IPS-18c (cell line): ENCODE data around the gene CLEC18A.
"Not testable (repeated sequence)": the region's sequence is repeated elsewhere in the genome, so short reads cannot be mapped to it uniquely, and the experiment has no call there.

ENCODE experiments used
- H3K4me3 ChIP-seq: 2 replicates; pipeline ENCODE4 v1.7.0; 2013; ENCODE audit warnings: low read depth, mild to moderate bottlenecking, low read length, moderate library complexity; ENCODE audit not compliant: insufficient read depth
- H3K9me3 ChIP-seq: one replicate; pipeline ENCODE4 v1.6.1; 2013; ENCODE audit warnings: mild to moderate bottlenecking, low read length, moderate library complexity; ENCODE audit not compliant: control insufficient read depth, insufficient read depth

Gene CLEC18A

DNA sequence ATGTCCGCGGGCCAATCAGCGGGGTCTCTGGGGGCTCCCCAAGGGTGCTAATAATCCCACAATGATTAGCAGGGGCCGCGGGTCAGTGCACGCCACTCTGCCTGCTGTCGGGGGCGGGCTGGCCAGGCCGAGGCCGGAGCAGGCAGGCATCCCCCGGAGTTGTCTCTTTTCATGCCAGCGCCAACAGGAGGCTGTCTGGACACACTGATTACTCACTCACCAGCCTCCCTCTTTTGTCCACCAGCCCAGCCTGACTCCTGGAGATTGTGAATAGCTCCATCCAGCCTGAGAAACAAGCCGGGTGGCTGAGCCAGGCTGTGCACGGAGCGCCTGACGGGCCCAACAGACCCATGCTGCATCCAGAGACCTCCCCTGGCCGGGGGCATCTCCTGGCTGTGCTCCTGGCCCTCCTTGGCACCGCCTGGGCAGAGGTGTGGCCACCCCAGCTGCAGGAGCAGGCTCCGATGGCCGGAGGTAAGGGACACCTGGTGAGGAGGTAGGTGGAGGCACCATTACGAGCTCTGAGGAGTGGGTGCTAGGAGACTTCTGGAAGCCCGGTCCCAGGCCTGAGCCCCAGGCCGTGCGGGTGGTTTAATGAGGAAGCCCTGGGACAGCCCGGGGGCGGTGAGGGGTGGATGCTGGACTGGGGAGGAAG, at the start of gene CLEC18A:
Gene CLEC18A (plus strand): TSS at position 318 of the 655 bp plus-strand sequence. CDS start 33 bp downstream, at position 351.
- H3K4me3 ChIP-seq, H3K9me3 ChIP-seq: not testable (repeated sequence)

DNA sequence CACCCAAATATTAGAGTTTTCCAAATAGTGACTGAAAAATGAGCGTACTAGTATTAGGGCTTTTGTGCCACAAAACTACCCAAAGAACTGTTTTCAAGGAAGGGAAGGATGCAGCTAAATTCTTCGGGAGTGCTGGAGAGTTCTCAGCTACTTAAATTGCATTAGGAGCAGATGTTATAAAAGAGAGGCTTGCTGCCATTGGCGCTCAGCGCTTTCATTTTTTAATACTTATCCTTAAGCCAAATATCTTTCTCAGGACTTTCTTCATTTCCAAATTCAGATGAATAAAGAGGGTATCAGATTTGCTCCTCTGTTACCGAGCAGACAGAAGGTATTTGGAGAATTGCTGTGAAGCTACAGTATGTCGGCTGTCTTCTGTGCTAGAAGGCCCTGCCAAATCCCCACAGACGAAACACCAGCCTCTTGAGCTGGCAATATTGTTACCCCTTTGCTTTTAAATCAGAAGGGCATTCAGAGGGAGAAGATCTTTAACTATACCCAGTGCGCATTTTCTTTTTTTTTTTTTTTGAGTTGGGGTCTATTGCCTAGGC, 47.2 kb upstream of the CLEC18A start:
- Histone ChIP-seq H3K9me3 (no peaks in the 10 kb centered on the region), H3K4me3 (no peak overlapping the region)

DNA sequence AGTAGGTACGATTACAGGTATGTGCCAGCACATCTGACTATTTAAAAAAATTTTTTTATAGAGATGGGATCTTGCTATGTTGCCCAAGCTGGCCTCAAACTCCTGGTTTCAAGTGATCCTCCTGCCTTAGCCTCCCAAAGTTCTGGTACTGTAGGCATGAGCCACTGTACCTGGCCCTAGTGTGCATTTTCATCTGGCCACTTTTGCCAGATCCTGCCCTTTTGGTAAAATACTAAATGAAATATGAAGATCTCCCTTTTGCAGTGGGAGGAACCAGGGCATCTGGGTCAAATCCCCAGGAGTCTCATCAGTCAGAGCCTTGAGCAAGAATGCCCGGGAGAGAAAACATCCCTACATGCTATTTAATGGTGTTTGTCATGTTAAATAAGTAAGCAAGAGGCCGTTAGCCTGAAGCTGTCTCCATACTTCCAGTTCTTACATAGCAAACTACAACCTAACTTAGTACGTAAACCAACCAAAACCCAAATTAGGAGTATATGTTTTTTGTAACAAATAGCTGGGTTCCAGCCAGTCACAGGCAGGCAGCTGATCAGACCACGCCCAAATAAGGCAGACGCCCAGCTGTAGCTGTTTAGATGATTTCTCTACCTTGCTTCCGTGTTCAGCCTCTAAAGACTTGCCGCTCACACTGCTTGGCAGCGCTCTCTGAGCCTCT, 46.5 kb upstream of the CLEC18A start:
- H3K9me3 ChIP-seq: no peaks in the 10 kb centered on the region
- no peak overlapping the region for H3K4me3 ChIP-seq

DNA sequence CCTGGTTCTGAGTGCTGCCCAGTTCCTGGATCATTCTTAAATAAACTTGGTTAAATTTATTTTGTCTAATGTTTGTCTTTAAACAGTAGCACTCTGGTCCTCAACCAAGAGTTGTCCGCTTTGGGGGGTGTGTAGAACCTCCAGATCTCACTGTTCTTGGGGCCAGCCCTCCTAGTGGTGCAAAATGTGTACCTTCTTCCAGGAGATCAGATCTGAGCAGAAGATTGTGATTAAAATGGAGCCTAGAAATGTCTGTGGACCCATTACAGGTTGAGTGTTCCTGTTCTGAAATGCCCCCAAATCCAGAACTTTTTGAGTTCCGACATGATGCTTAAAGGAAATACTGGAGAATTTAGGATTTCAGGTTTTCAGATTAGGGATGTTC, 46.0 kb upstream of the CLEC18A start:
- no peaks in the 10 kb centered on the region for H3K9me3 ChIP-seq
- H3K4me3 ChIP-seq: no peak overlapping the region

DNA sequence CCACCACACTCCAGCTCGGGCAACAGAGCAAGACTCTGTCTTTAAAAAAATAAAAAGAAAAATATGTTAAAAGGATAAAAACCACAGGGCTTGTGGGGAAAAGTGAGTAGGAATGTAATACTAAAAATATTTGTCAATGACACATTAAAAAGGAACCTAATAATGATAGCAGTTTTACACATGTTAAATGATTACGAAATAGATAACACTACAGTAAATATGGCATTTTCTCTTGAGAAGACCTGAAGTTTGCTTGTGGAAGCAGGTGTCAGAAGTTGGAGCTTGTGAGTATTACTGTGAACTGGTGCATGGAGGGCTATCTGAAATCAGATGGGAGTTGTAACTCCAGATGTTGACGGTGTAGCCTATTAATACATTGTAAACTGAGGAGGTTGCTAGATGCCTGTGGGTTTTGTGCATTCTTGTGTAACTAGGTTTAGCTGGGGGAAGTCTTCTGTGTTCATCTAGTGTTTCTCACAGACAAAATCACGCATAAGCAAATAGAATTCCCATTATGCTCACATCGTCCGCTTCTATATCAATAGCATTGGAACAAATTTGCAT, 44.2 kb upstream of the CLEC18A start:
- Histone ChIP-seq H3K9me3 (no peaks in the 10 kb centered on the region), H3K4me3 (no peak overlapping the region)

DNA sequence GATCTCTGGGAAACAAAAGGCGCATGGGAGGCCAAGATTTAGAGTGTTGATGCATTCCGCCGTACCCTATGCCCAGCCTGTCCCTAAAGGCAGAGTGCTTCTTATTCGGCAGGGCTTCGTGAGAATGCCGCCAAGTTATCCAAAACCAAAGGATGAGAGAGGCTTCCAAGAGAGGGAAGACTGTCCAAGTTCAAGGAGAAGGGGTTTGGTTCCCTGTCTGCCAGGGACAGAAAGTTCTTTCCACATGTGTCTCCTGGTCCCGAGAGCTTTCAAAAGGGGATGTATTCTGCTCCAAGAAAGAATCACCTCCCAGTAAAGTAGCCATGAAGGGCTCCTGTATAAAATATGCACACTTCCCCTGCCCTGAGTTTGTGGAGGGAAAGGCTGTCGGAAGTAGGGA, 42.1 kb upstream of the CLEC18A start:
- H3K4me3 ChIP-seq: no peak overlapping the region
- H3K9me3 ChIP-seq: no peaks in the 10 kb centered on the region

DNA sequence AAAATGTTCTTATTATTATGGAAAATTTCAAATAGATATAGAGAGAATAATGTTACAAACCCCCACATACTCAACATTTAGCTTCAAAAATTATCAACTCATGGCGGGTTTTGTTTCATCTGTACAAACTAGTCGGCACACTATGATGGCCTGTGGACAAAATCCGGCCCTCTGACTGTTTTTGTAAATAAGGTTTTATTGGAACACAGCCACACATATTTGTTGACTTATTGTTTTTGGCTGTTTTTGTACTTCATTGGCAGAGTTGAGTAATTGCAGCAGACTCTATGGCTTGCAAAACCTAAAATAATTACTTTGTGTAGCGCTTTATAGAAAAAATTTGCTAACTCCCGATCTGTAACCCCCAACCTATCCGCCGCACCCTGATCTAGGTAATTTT, 41.4 kb upstream of the CLEC18A start:
- no peak overlapping the region for H3K4me3 ChIP-seq
- H3K9me3 ChIP-seq: peaks cover 2% of the 10 kb centered on the region

DNA sequence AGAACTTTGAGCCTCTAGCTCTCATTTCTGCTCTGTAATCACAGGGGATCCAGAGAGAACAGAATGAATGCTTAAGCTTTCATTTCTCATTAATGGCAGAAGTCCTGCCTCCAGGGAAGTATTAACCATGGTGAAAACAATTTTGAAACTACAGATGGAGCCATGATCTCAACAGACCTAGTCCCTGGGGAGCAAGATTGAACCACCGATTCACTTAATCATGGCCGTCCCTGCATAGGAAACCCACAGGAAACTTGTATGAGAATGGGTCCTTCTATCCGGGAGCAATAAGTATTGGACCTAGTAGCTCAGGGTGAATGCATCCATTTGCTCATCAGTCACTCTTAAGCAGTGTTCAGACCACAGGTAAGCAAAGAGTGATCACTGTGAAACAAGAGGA, 40.2 kb upstream of the CLEC18A start:
- peaks cover 2% of the 10 kb centered on the region for H3K9me3 ChIP-seq

DNA sequence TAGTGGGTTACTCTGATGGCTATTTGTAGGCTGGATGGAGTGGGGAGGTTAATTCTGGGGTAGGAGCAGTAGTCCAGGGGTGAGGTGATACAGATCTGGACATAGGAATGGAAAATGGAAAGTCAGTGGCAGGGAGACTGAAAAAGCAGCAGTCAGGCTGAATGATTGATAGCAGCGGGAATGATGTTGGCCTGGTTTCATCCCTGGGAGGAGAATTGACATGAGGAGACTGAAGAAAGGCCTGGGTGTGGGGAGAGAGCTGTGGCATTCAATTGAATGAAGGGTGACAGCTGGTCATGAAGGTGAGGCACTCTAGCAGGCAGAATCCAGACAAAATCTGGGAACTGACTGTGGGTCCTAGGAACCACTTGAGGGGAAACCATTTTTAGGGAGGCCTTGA, 34.7 kb upstream of the CLEC18A start:
- Histone ChIP-seq H3K9me3 (peaks cover 2% of the 10 kb centered on the region), H3K4me3 (no peak overlapping the region)

More for the DNA sequence above, 40.2 kb upstream of the CLEC18A start:
- H3K4me3 ChIP-seq: no peak overlapping the region

DNA sequence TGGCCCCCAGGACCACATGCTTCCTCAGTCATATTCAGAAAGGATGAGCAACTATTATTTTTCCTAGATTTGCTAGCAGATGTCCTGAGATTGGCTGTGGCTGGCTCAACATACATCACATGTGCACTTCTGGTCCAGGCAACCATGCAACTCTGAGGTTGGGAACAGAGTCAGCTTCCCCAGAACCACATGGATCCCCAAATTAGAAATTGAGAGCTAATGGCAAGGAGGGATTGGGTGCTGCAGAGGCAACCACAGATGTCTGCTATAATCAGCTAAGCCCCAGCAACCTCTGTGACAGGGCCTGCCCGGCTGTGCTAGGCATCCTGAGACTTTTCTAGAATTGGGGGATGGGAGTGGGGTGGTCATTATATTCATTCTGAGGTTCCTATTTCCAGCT, 33.8 kb upstream of the CLEC18A start:
- no peak overlapping the region for H3K4me3 ChIP-seq
- H3K9me3 ChIP-seq: peaks cover 2% of the 10 kb centered on the region

DNA sequence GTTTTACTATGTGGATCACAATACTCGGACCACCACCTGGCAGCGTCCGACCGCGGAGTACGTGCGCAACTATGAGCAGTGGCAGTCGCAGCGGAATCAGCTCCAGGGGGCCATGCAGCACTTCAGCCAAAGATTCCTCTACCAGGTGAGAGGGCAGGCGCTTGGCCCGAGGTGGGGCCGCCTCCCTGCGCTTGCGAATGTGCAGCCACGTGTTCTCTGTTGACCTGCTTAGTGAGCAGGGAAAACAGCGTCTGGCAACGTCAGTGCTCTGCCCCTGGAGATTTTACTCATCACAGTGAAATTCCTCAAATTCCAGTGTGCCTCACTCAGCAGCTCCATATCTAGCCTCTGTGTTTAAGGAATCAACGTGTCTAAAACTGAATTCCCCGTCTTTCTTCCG, 33.4 kb upstream of the CLEC18A start:
- Histone ChIP-seq H3K4me3 (no peak overlapping the region), H3K9me3 (peaks cover 2% of the 10 kb centered on the region)

DNA sequence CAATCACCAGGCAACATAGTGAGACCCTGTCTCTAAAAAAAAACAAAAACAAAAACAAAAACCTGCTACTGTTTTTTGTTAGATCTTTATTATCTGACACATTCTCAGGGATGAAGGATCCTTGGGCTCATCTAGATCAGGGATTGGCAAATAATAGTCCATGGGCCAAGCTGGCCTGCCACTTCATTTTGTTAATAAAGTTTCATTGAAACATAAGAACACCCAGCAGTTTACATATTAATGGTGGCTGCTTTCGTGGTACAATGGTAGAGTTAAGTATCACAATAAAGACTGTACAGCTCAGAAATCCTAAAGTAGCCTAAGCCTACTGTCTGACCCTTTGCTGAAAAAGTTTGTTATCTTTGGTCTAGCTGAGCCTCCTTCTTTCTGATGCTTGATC, 32.9 kb upstream of the CLEC18A start:
- no peak overlapping the region for H3K4me3 ChIP-seq
- H3K9me3 ChIP-seq: peaks cover 2% of the 10 kb centered on the region

DNA sequence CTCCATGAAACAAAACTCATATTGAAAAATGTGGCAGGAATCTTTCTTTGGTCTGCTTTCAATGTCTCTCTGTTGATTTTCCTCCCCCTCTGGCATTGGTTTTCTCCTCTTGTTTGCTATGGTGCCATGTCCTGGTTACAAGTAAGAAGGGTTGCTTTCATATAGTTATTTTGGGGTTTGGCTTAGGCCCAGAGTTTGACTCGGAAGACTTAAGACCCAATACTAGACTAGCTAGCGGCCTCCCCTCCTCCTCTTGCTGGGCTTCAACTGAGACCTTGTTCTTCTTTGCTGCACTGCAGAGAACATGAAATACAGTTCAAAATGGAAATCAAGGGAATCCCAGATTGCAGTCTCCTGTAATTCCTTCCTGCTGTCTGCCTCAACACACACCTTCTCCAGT, 30.0 kb upstream of the CLEC18A start:
- Histone ChIP-seq H3K4me3 (no peak overlapping the region), H3K9me3 (no peaks in the 10 kb centered on the region)

DNA sequence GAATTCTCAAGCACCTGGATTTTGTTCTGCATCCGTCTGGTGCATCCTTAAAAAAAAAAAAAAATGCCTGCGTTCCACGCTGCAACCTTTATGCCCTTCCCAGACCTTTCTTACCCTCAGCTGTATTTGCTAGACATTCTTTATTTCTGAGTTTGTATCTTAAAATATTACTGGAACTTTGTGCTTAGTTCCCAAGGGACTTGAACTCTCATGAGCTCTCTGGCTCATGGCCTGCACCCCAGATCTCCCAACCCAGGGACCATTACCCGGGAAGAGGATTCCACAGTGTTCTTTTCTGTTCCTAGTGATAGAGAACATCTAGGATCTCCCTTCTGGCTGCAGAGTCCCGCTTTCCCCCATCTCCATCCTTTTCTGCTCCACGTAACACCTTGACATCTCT, 28.9 kb upstream of the CLEC18A start:
- Histone ChIP-seq H3K4me3 (no peak overlapping the region), H3K9me3 (no peaks in the 10 kb centered on the region)

DNA sequence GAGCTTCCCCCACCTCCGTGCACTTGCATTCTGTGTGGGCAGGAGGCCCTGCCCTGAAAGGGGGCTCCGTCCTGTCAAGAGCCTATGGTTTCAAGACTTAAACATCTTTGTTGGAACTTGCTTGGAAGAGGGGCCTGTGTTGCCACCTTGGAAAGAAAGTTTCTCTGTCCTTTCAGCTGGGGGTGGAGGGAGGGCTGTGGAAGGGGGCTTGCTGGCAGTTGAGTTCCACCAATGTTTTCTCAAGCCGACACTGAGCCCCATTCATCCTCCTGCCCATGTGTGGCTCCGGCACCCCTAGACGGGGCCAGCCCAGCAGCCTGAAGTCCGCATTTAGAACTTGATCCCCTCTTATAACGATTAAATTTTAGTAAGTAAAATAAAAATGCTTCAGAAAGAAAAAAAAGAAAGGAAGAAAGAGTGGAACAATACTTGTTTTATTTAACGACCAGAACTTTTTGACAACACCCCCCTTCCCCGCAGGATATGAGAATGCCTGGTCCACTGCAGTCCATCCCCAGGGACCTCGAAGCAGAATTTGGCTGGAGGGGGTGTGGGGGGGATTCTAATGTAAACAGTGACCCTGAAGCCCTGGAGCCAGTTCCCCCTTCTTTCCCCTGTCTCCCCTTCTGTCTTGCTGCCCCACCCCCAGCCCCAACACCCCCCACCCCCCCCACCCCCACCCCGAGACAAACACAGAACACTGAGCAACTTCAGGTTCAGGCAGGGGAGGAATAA, 26.9 kb upstream of the CLEC18A start:
- no peak overlapping the region for H3K4me3 ChIP-seq

DNA sequence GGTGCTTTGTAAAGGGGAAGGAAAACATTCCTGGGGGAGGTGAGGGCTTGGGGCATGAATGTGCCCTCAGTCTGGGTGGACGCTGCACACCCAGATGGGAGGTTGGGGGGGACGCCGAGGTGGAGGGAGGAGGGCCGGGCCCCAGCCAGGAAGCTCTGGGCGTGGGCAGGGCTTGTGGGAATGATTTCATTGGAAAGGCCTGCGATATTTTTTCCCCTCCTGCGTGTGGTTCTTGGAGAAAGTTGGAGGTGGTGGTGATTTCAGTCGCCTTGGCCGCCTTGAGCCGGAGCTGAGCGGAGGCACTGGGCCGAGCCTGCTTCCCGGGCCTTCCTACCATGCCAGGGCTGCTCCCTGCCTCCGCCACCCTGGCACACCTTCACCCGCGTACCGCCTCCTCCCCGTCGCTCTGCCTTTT, 26.4 kb upstream of the CLEC18A start:
- H3K4me3 ChIP-seq: no peak overlapping the region
- H3K9me3 ChIP-seq: no peaks in the 10 kb centered on the region

More for the DNA sequence above, 26.9 kb upstream of the CLEC18A start:
- H3K9me3 ChIP-seq: no peaks in the 10 kb centered on the region

DNA sequence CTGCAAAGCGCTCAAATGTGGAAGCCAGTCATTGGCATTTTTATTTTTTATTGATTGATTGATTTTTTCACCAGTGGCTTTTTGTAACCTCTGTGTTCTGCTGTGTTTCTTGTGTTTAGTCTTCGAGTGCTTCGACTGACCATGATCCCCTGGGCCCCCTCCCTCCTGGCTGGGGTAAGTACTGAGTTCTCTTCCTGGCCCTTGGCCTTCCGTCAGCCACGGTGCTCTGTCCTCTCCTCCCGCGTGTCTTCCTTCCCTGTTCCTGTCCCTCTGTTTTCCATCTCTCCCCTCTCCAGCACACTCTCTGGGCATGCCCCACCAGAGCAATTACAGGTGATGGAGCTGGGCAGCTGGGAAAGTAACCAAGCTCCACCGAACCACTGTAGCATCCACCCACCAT, 25.8 kb upstream of the CLEC18A start:
- no peaks in the 10 kb centered on the region for H3K9me3 ChIP-seq
- H3K4me3 ChIP-seq: no peak overlapping the region

DNA sequence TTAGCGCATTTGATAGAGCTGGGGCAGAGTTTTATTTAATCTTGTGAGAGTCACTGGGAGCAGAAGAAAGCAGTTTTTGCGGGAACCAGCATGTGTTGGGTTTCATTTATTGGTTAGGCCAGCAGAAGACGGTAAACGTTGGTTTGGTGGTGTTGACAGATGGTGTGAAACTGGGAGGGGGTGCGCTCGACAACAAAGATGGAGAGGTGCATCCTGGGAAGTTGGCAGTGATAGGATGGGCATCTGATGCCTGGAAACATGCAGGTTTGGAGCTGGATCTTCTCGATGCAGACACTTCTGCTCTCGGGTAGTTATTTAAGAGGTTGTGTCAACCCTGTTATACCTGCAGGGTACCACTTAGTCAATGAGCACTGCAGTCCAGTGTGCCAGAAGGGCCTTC, 24.9 kb upstream of the CLEC18A start:
- no peak overlapping the region for H3K4me3 ChIP-seq
- H3K9me3 ChIP-seq: no peaks in the 10 kb centered on the region
